Chondrocyte (in vitro differentiated cells): ENCODE measurements around the gene ENDOG. TPM values are rescaled to one million over a fixed set of nuclear protein-coding genes. Genes with fewer than 3 reads are reported as not detected.

Experiments used
- DNase-seq: peaks from one replicate; pipeline ENCODE4 v3.0.0; 2021; ENCODE audit warnings: mixed read lengths, low spot score
- H3K27ac Mint-ChIP-seq: one replicate; pipeline ENCODE4 v1.8.0; 2021; ENCODE audit warnings: mild to moderate bottlenecking, moderate library complexity, mixed read lengths; ENCODE audit not compliant: unreplicated experiment
- H3K27me3 Mint-ChIP-seq: 2 replicates; pipeline ENCODE4 v1.8.0; 2021; ENCODE audit warnings: low read depth, mixed read lengths
- H3K36me3 Mint-ChIP-seq: 2 replicates; pipeline ENCODE4 v1.8.0; 2021; ENCODE audit warnings: low read depth, mixed read lengths
- H3K4me1 Mint-ChIP-seq: 2 replicates; pipeline ENCODE4 v1.8.0; 2021; ENCODE audit warnings: low read depth, mild to moderate bottlenecking, mixed read lengths
- H3K4me3 Mint-ChIP-seq: one replicate; pipeline ENCODE4 v1.8.0; 2021; ENCODE audit warnings: mild to moderate bottlenecking, moderate library complexity, mixed read lengths; ENCODE audit not compliant: unreplicated experiment
- H3K9me3 Mint-ChIP-seq: 2 replicates; pipeline ENCODE4 v1.8.0; 2021; ENCODE audit warnings: low read depth, mixed read lengths
- total RNA-seq: library from RNA; stranded (reverse); gene quantifications from 3 replicates; pipeline ENCODE4 v1.2.1, GENCODE V29; 2021
- TF ChIP-seq, protein P1 (sequence below): fragments of 200-600 bp; sonication (generic); IDR thresholded peaks from 2 replicates; pipeline ENCODE4 v1.5.0; 2021; ENCODE audit warnings: antibody characterized with exemption, mild to moderate bottlenecking, moderate library complexity

Gene ENDOG
- total RNA-seq, 1 donor from 2014 or later: 23.1 TPM

- Mint-ChIP-seq H3K4me3 (peak within 1 kb of the TSS; percentile 84), H3K4me1 (peaks cover 18% of the 10 kb centered on the region), H3K9me3 (no peaks in the 10 kb centered on the region), H3K27ac (peak within 1 kb of the TSS; percentile 77), H3K27me3 (no peaks in the 10 kb centered on the region), H3K36me3 (peaks cover 5% of the 10 kb centered on the region)
- TF ChIP-seq, protein P1, sequence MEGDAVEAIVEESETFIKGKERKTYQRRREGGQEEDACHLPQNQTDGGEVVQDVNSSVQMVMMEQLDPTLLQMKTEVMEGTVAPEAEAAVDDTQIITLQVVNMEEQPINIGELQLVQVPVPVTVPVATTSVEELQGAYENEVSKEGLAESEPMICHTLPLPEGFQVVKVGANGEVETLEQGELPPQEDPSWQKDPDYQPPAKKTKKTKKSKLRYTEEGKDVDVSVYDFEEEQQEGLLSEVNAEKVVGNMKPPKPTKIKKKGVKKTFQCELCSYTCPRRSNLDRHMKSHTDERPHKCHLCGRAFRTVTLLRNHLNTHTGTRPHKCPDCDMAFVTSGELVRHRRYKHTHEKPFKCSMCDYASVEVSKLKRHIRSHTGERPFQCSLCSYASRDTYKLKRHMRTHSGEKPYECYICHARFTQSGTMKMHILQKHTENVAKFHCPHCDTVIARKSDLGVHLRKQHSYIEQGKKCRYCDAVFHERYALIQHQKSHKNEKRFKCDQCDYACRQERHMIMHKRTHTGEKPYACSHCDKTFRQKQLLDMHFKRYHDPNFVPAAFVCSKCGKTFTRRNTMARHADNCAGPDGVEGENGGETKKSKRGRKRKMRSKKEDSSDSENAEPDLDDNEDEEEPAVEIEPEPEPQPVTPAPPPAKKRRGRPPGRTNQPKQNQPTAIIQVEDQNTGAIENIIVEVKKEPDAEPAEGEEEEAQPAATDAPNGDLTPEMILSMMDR: peak; percentile 24
- DNase-seq: peak; percentile 96
These were observed 11.4 kb downstream of the ENDOG start, which contains the start of gene SPOUT1 for GRCh38 chr9:128829477-128830251. SPOUT1 (minus strand) TSS chr9:128829794; CDS start chr9:128829780, 14 bp downstream.

DNA sequence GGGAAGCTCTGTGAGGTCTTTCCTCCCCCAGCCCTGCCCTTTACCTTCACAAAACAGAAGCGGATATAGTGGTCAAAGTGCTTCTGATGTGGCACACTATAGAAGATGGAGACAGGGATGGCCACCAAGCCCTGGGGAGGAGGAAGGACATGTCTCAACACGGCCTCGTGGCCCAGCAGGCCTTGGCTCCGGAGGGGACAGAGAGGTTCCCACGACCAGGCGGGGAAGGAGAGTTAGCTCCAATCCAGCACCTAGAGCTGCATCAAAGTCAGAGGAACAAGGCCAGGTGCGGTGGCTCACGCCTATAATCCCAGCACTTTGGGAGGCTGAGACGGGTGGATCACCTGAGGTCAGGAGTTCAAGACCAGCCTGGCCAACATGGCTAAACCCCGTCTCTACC, 15.4 kb downstream of the ENDOG start:
- no peak for DNase-seq
- H3K9me3 Mint-ChIP-seq: no peaks in the 10 kb centered on the region

DNA sequence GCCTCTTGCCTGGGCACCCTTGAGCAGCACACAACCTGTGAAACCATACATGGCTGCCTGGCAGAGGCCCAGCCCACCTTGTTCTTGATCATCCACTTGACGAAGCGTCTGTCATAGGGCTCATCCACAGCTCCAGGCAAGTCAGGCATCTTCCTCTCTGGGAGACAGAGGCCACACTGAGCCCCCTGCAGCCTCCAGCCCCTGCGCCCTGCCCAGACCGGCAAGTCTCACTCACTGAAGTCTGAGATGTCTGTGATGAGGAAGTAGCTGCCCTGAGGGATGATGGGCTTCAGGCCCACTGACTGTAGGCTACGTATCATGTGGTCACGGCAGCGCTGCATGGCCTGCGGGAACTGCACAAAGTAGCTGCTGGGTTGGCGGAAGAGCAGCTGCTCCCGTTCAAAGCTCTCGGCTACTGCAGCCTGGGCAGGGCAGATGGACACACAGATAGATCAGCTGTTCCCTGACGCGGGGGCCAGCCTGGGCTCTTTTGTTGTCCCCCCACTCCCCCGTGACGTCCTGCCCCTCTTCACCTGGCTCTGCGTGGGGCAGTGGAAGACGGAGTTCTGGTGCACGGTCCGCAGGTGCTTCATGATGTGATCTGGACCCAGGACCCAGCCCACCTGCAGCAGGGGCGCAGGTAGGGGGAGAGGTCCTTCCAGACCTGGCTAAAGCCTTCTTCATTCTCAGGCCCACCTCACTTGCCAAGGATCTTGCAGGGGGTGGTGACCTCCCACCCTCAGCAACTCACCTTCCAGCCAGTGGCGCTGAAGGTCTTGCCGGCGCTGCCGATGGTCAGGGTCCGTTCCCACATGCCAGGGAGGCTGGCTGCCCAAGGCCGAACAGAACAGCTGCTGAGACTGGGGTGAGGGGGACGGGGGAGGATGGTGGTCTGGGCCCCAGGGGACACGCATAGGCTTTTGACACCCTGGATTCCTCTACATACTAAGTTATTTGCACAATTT, 17.2 kb downstream of the ENDOG start:
- no peaks in the 10 kb centered on the region for H3K4me1 Mint-ChIP-seq
- H3K36me3 Mint-ChIP-seq: peaks cover 5% of the 10 kb centered on the region
- TF ChIP-seq, protein P1: no peak
- no peak for DNase-seq
- no peak overlapping the region for H3K27ac Mint-ChIP-seq
- H3K9me3 Mint-ChIP-seq: no peaks in the 10 kb centered on the region
- H3K27me3 Mint-ChIP-seq: no peaks in the 10 kb centered on the region
- H3K4me3 Mint-ChIP-seq: no peak overlapping the region

More for the DNA sequence above, 15.4 kb downstream of the ENDOG start:
- Mint-ChIP-seq H3K4me1 (peaks cover 12% of the 10 kb centered on the region), H3K4me3 (no peak overlapping the region), H3K36me3 (peaks cover 6% of the 10 kb centered on the region), H3K27ac (no peak overlapping the region), H3K27me3 (no peaks in the 10 kb centered on the region)
- TF ChIP-seq, protein P1: no peak

DNA sequence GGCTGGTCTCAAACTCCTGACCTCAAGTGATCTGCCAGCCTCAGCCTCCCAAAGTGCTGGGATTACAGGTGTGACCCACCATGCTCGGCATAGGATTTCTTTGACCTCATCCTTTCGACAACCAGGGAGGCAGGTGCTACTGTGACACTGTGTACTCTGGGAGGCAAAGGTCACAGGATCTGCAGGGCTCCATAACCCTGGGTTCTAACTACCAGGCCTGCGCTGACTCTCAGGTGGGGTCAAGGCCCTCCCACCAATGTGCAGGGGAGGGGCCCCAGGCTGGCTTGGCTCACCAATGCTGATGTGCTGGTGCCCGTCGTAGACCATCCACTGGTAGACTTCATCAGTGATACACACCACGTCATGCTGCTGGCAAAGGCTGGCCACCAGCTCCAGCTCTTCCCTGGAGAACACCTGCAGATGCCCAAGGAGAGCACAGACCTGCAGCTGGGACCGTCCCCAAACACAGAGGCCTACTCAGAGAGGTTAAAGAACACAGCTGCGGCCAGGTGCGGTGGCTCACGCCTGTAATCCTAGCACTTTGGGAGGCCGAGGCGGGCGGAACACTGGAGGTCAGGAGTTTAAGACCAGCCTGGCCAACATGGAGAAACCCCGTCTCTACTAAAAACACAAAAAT, 18.3 kb downstream of the ENDOG start:
- TF ChIP-seq, protein P1: no peak
- Mint-ChIP-seq H3K36me3 (peaks cover 5% of the 10 kb centered on the region), H3K9me3 (no peaks in the 10 kb centered on the region), H3K27me3 (no peaks in the 10 kb centered on the region), H3K4me3 (no peak overlapping the region), H3K27ac (no peak overlapping the region), H3K4me1 (no peaks in the 10 kb centered on the region)
- no peak for DNase-seq

DNA sequence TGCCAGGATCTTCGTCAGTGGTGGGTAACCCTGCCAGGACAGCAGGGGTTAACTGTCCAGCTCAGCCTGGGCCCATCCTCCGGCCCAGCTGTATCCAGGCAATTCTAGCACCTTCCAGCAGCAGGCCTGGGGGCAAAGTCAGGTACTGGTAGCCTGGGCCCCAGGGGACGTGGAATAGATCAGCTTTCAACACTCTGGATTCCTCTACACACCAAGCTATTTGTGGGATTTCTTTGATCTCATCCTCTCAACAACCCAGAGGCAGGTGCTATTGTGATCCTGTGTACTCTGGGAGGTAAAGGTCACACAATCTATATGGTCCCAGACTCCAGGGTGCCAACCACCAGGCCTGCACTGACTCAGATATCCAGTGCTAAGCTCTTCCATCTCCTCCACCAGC, 20.0 kb downstream of the ENDOG start:
- no peaks in the 10 kb centered on the region for H3K4me1 Mint-ChIP-seq
- no peaks in the 10 kb centered on the region for H3K27me3 Mint-ChIP-seq
- H3K4me3 Mint-ChIP-seq: no peak overlapping the region
- no peak overlapping the region for H3K27ac Mint-ChIP-seq
- TF ChIP-seq, protein P1: no peak
- no peak for DNase-seq
- H3K9me3 Mint-ChIP-seq: no peaks in the 10 kb centered on the region
- H3K36me3 Mint-ChIP-seq: peaks cover 8% of the 10 kb centered on the region
